Esophagus mucosa (tissue), 1 donor: ENCODE results near the gene L3MBTL4. TPM values are rescaled to one million over a fixed set of nuclear protein-coding genes. Genes with fewer than 3 reads are reported as not detected.
"Not testable (repeated sequence)": the region's sequence is repeated elsewhere in the genome, so short reads cannot be mapped to it uniquely, and the experiment has no call there.

ENCODE experiments used
- ATAC-seq: fragments of 200-7000 bp; cut with Tn5 transposase; one replicate; pipeline ENCODE4 v1.9.1; 2020
- total RNA-seq: library from RNA; stranded (reverse); gene quantifications from one replicate; pipeline ENCODE4 v1.2.4, GENCODE V29; 2023
- donor health status: DM: yes; HTN: yes; CAD: no.

The L3MBTL4 gene
- total RNA-seq, 1 donor from 2014 or later: 4.8 TPM

GRCh38 chr18:6086731-6087130, 328.0 kb downstream of the L3MBTL4 start:
- no peak for ATAC-seq

- no peak for ATAC-seq
Measured at GRCh38 chr18:6079406-6079805, 335.3 kb downstream of the L3MBTL4 start.

GRCh38 chr18:6078877-6079276, 335.8 kb downstream of the L3MBTL4 start:
- no peak for ATAC-seq

- ATAC-seq: not testable (repeated sequence)
Measured at GRCh38 chr18:6072423-6072822, 342.3 kb downstream of the L3MBTL4 start.

- ATAC-seq: no peak
Measured at GRCh38 chr18:6069539-6069938, 345.2 kb downstream of the L3MBTL4 start.

- no peak for ATAC-seq
Measured at GRCh38 chr18:6069103-6069502, 345.6 kb downstream of the L3MBTL4 start.

- ATAC-seq: no peak
Measured at GRCh38 chr18:6060149-6060548, 354.6 kb downstream of the L3MBTL4 start.

GRCh38 chr18:6059551-6059950, 355.2 kb downstream of the L3MBTL4 start:
- no peak for ATAC-seq

GRCh38 chr18:6058941-6059340, 355.8 kb downstream of the L3MBTL4 start:
- ATAC-seq: no peak

- no peak for ATAC-seq
Measured at GRCh38 chr18:6057604-6058003, 357.1 kb downstream of the L3MBTL4 start.

- ATAC-seq: no peak
Measured at GRCh38 chr18:6056171-6056910, 358.4 kb downstream of the L3MBTL4 start.

- no peak for ATAC-seq
Measured at GRCh38 chr18:6055711-6056110, 359.0 kb downstream of the L3MBTL4 start.

GRCh38 chr18:6054256-6054842, 360.4 kb downstream of the L3MBTL4 start:
- no peak for ATAC-seq

- no peak for ATAC-seq
Measured at GRCh38 chr18:6052449-6052913, 362.2 kb downstream of the L3MBTL4 start.

GRCh38 chr18:6047596-6047995, 367.1 kb downstream of the L3MBTL4 start:
- not testable (repeated sequence) for ATAC-seq

- no peak for ATAC-seq
Measured at GRCh38 chr18:6044773-6045172, 369.9 kb downstream of the L3MBTL4 start.

GRCh38 chr18:6044319-6044718, 370.4 kb downstream of the L3MBTL4 start:
- ATAC-seq: no peak

GRCh38 chr18:6039055-6039454, 375.7 kb downstream of the L3MBTL4 start:
- ATAC-seq: no peak

- ATAC-seq: no peak
Measured at GRCh38 chr18:6031442-6031841, 383.3 kb downstream of the L3MBTL4 start.

- no peak for ATAC-seq
Measured at GRCh38 chr18:6031002-6031401, 383.7 kb downstream of the L3MBTL4 start.

- no peak for ATAC-seq
Measured at GRCh38 chr18:6024745-6025248, 389.9 kb downstream of the L3MBTL4 start.

- no peak for ATAC-seq
Measured at GRCh38 chr18:6023551-6023950, 391.2 kb downstream of the L3MBTL4 start.

GRCh38 chr18:6022845-6023244, 391.9 kb downstream of the L3MBTL4 start:
- ATAC-seq: no peak

- no peak for ATAC-seq
Measured at GRCh38 chr18:6022074-6022444, 392.7 kb downstream of the L3MBTL4 start.
